GM12878 (cell line): ENCODE results near the gene ST7. TPM values are rescaled to one million over a fixed set of nuclear protein-coding genes. Genes with fewer than 3 reads are reported as not detected.

ENCODE experiments used
- ATAC-seq: fragments of 200-7000 bp; cut with Tn5 transposase; 3 replicates; pipeline ENCODE4 v1.9.1; 2020; ENCODE audit warnings: mild to moderate bottlenecking, moderate library complexity
- BruUV-seq: library from RNA; stranded (reverse); fragments of 400-500 nt; replicated peaks from 2 replicates; lab custom pipeline; 2021; lab: Mats Ljungman, UMichigan
- CTCF ChIA-PET: fragments of 300-600 bp; sonication (Branson Sonifier 250); formaldehyde crosslinking; extraction: SDS; loops from one replicate; lab custom pipeline; 2021; ENCODE audit warnings: inconsistent platforms; lab: Yijun Ruan, JAX
- POLR2A ChIA-PET: fragments of 350-600 bp; formaldehyde crosslinking; extraction: SDS; loops from one replicate; lab custom pipeline; 2021; ENCODE audit warnings: inconsistent platforms; lab: Charles Lee
- RAD21 ChIA-PET: fragments of 300-600 bp; sonication (Branson Sonifier 250); formaldehyde crosslinking; loops from one replicate; lab custom pipeline; 2023; ENCODE audit warnings: antibody characterized with exemption; ENCODE audit not compliant: unreplicated experiment; lab: Charles Lee
- SMC1A ChIA-PET: fragments of 300-600 bp; sonication (Branson Sonifier 250); formaldehyde crosslinking; loops from one replicate; lab custom pipeline; 2023; ENCODE audit not compliant: unreplicated experiment, uncharacterized antibody; lab: Charles Lee
- DNase-seq: peaks from one replicate; pipeline ENCODE4 v3.0.0-alpha.2; 2011; ENCODE audit warnings: low read depth, low spot score
- FAIRE-seq: peaks from 3 replicates; lab custom pipeline; 2011; peaks lifted over from hg19 to GRCh38; lab: Jason Lieb, UNC
- H2AFZ ChIP-seq: 2 replicates; pipeline ENCODE4 v1.6.0; 2011; ENCODE audit warnings: low read depth, low read length, control low read depth; ENCODE audit not compliant: control insufficient read depth
- H3K27ac ChIP-seq: 2 replicates; pipeline ENCODE4 v1.5.1; 2011; ENCODE audit warnings: control low read depth; ENCODE audit not compliant: control insufficient read depth, insufficient read depth
- H3K27me3 ChIP-seq, 2 experiments: replicated peaks in 1 of 2; 2 replicates each; pipeline versions ENCODE4 v1.6.0 to v1.6.1; 2011; ENCODE audit warnings: low read length in 1 of 2; ENCODE audit not compliant: control insufficient read depth in 2 of 2, insufficient read depth in 2 of 2
- H3K36me3 ChIP-seq, 2 experiments: 2 replicates each; pipeline ENCODE4 v1.5.1; 2011; ENCODE audit warnings: low read length in 1 of 2; ENCODE audit not compliant: control insufficient read depth in 2 of 2, insufficient read depth in 2 of 2
- H3K4me1 ChIP-seq: 2 replicates; pipeline ENCODE4 v1.6.1; 2011; ENCODE audit warnings: mild to moderate bottlenecking, low read length, moderate library complexity, mixed read lengths; ENCODE audit not compliant: control insufficient read depth, insufficient read depth
- H3K4me2 ChIP-seq: 2 replicates; pipeline ENCODE4 v1.6.0; 2011; ENCODE audit warnings: control low read depth; ENCODE audit not compliant: control insufficient read depth, insufficient read depth
- H3K4me3 ChIP-seq: fragments of 200-600 bp; sonication (generic); 2 replicates; pipeline ENCODE4 v1.5.1; 2016
- H3K79me2 ChIP-seq: 2 replicates; pipeline ENCODE4 v1.6.0; 2011; ENCODE audit warnings: low read length; ENCODE audit not compliant: control insufficient read depth, insufficient read depth
- H3K9ac ChIP-seq: 2 replicates; pipeline ENCODE4 v1.8.0; 2011; ENCODE audit warnings: low read length, control low read depth, mixed read lengths; ENCODE audit not compliant: control insufficient read depth, insufficient read depth
- H3K9me3 ChIP-seq: replicated peaks from 3 replicates; pipeline ENCODE4 v1.5.1; 2011; ENCODE audit warnings: mild to moderate bottlenecking, low read length; ENCODE audit not compliant: control insufficient read depth, insufficient read depth
- H4K20me1 ChIP-seq: 2 replicates; pipeline ENCODE4 v1.6.0; 2011; ENCODE audit not compliant: control insufficient read depth, insufficient read depth
- ETV6 ChIP-seq, 2 experiments: fragments of 450-650 bp in 1 of 2; IDR thresholded peaks in 1 of 2; conservative IDR thresholded peaks in 1 of 2; 2 replicates each; pipeline ENCODE4 v1.6.1; 2014; ENCODE audit warnings: antibody characterized with exemption in 1 of 2, borderline replicate concordance in 1 of 2, low read depth in 1 of 2, mild to moderate bottlenecking in 1 of 2, moderate library complexity in 1 of 2
- GABPA ChIP-seq: IDR thresholded peaks from 2 replicates; pipeline ENCODE4 v1.6.1; 2014; ENCODE audit warnings: antibody characterized with exemption, low read depth, mild to moderate bottlenecking, inconsistent platforms
- IRF5 ChIP-seq: fragments of 450-650 bp; IDR thresholded peaks from 2 replicates; pipeline ENCODE4 v1.6.1; 2017; ENCODE audit warnings: borderline replicate concordance
- NR2F1 ChIP-seq: fragments of 450-650 bp; conservative IDR thresholded peaks from 2 replicates; pipeline ENCODE4 v1.6.1; 2017; ENCODE audit warnings: mild to moderate bottlenecking
- POU2F2 ChIP-seq: IDR thresholded peaks from 3 replicates; pipeline ENCODE4 v1.6.1; 2011; ENCODE audit warnings: low read depth, mild to moderate bottlenecking, low read length, borderline replicate concordance
- RAD51 ChIP-seq: fragments of 450-650 bp; IDR thresholded peaks from 2 replicates; pipeline ENCODE4 v1.6.1; 2016; ENCODE audit warnings: moderate library complexity, mild to moderate bottlenecking, inconsistent platforms
- RBBP5 ChIP-seq: fragments of 200-600 bp; sonication (generic); conservative IDR thresholded peaks from 2 replicates; pipeline ENCODE4 v1.6.1; 2016
- SUZ12 ChIP-seq: fragments of 200-600 bp; sonication (generic); IDR thresholded peaks from one replicate; pipeline ENCODE4 v1.6.1; 2018; ENCODE audit warnings: antibody characterized with exemption, mild to moderate bottlenecking; ENCODE audit not compliant: unreplicated experiment
- ZBTB11 ChIP-seq: fragments of 450-650 bp; formaldehyde crosslinking; IDR thresholded peaks from 2 replicates; pipeline ENCODE4 v1.5.0; 2022; ENCODE audit warnings: mild to moderate bottlenecking, missing genetic modification characterization
- WGBS: methylation state at CpG from one replicate; pipeline ENCODE4 v1.1.6; 2016; ENCODE audit warnings: low lambda C conversion rate; ENCODE audit not compliant: insufficient replicate concordance, insufficient coverage; ENCODE audit errors: missing lambda C conversion rate; 5-methylcytosine and 5-hydroxymethylcytosine counted together
- in situ Hi-C: fragments of 300-500 bp; cut with MboI; formaldehyde crosslinking; loops from 9 replicates; pipeline ENCODE4 v1.14.3; 2018; ENCODE audit warnings: mixed read lengths
- intact Hi-C: fragments of 100-400 bp; cut with micrococcal nuclease; formaldehyde crosslinking; loops from one replicate; pipeline ENCODE4 v1.14.2; 2022; ENCODE audit not compliant: unreplicated experiment
- polyA plus RNA-seq, 11 experiments: library from polyadenylated mRNA; depleted of rRNA in 4 of 11; unstranded in 6 of 11; stranded (reverse) in 5 of 11; fragments of >200 nt; fragmentation: Nextera tagmentation in 4 of 11; fragmentation: Illumina TruSeq in 1 of 11; extraction: Ambion mirVana in 4 of 11; extraction: Trizol in 1 of 11; gene quantifications; 1 replicate in 1 of 11; 2 replicates in 10 of 11; pipeline versions ENCODE4 v1.2.1 to v1.2.3, GENCODE V29; 2011 to 2016; ENCODE audit warnings: inconsistent platforms in 2 of 11, missing spikeins in 2 of 11, low read depth in 1 of 11
- total RNA-seq, 4 experiments: library from RNA; depleted of rRNA in 3 of 4; stranded (reverse); fragments of >200 nt in 3 of 4; fragmentation: Illumina TruSeq in 1 of 4; extraction: Trizol in 1 of 4; gene quantifications; 2 replicates each; pipeline versions ENCODE4 v1.2.1 to v1.2.3, GENCODE V29; 2013 to 2021

ST7 gene
- total and polyA plus RNA-seq, 10 of the 15 experiments (the other 5 are each of a cell fraction or from before 2014, with no cell fraction given) = 27.7 to 76.4 (median 53.6) TPM

- BruUV-seq = no TSS peak
- FAIRE-seq = no peak
- in situ Hi-C loops (no loop called here), intact Hi-C loops (loop anchor here (5.0 kb wide), 1 partner anchor 454 kb away; no protein-coding TSS in a partner anchor)
- Histone ChIP-seq H4K20me1 (no peaks in the 10 kb centered on the region), H3K27ac (no peak overlapping the region), H3K9me3 (no peaks in the 10 kb centered on the region), H3K4me1 (peaks cover 5% of the 10 kb centered on the region), H3K4me2 (no peak overlapping the region), H3K79me2 (no peaks in the 10 kb centered on the region), H2AFZ (no peak overlapping the region), H3K4me3 (no peak overlapping the region), H3K27me3 (no peaks in the 10 kb centered on the region), H3K36me3 (no peaks in the 10 kb centered on the region), H3K9ac (no peak overlapping the region)
- ChIA-PET RAD21 (interaction anchor here (0.8 to 6.4 kb wide), 10 partner anchors 7 to 193 kb away, joined by 3 to 52 read pairs (median 4); no protein-coding TSS in a partner anchor), POLR2A (interaction anchor here (0.6 to 4.3 kb wide), 3 partner anchors 23 to 193 kb away, joined by 3 to 21 read pairs (median 3); no protein-coding TSS in a partner anchor), CTCF (interaction anchor here (1.0 to 13.3 kb wide), 12 partner anchors 10 to 198 kb away, joined by 3 to 324 read pairs (median 5); no protein-coding TSS in a partner anchor), SMC1A (interaction anchor here (0.5 to 15.1 kb wide), 9 partner anchors 9 to 196 kb away, joined by 3 to 262 read pairs (median 3); partner anchors contain the start of gene ST7)
- WGBS = 96% methylated on average over 3 of the region's 3 CpGs
- ATAC-seq = no peak
- TF ChIP-seq GABPA (no peak), POU2F2 (no peak), IRF5 (no peak), ETV6 (conservative IDR thresholded peaks at IDR 0.05 in 1 of 2, IDR thresholded peaks at IDR 0.05 in 1 of 2; ENCODE audit: borderline replicate concordance in 1 of 2, low read depth in 1 of 2) (no peak), RAD51 (no peak), NR2F1 (no peak), SUZ12 (no peak), RBBP5 (no peak), ZBTB11 (CRISPR knock-in tag) (no peak)
- no peak for DNase-seq
These were observed 19.8 kb upstream of the ST7 start for GRCh38 chr7:116933465-116933864.
